Liver (tissue), 9 donors: Measurements from ENCODE around the gene FAM181A. TPM values are rescaled to one million over a fixed set of nuclear protein-coding genes. Genes with fewer than 3 reads are reported as not detected.

Experiments used
- DNase-seq: peaks from one replicate; pipeline ENCODE4 v3.0.0-alpha.2; 2017; ENCODE audit warnings: low spot score
- H3K27ac ChIP-seq, 2 donors: one replicate each; pipeline ENCODE4 v1.7.0; 2013; ENCODE audit warnings: inconsistent platforms in 2 of 2, low read length in 2 of 2, control low read depth in 1 of 2, low read depth in 1 of 2, mild to moderate bottlenecking in 1 of 2
- H3K27me3 ChIP-seq, 4 donors: one replicate each; pipeline versions ENCODE4 v1.6.1 to v1.7.0; 2013; ENCODE audit warnings: low read length in 3 of 4, inconsistent platforms in 1 of 4, mild to moderate bottlenecking in 1 of 4, moderate library complexity in 1 of 4; ENCODE audit not compliant: control insufficient read depth in 4 of 4, insufficient read depth in 4 of 4
- H3K36me3 ChIP-seq, 4 donors: one replicate each; pipeline versions ENCODE4 v1.6.1 to v1.7.0; 2013; ENCODE audit warnings: low read length in 3 of 4, mild to moderate bottlenecking in 3 of 4, low read depth in 1 of 4, moderate library complexity in 1 of 4; ENCODE audit not compliant: control insufficient read depth in 4 of 4, insufficient read depth in 3 of 4
- H3K4me1 ChIP-seq, 4 donors: one replicate each; pipeline versions ENCODE4 v1.6.1 to v1.7.0; 2013; ENCODE audit warnings: low read length in 3 of 4, mild to moderate bottlenecking in 3 of 4, moderate library complexity in 1 of 4; ENCODE audit not compliant: control insufficient read depth in 4 of 4, insufficient read depth in 4 of 4
- H3K4me3 ChIP-seq, 3 donors: one replicate each; pipeline versions ENCODE4 v1.6.1 to v1.7.0; 2013; ENCODE audit warnings: low read length in 3 of 3, control low read depth in 1 of 3, low read depth in 1 of 3, mild to moderate bottlenecking in 1 of 3
- H3K9ac ChIP-seq, 2 donors: one replicate each; pipeline ENCODE4 v1.7.0; 2013; ENCODE audit warnings: low read length in 2 of 2, mild to moderate bottlenecking in 2 of 2, moderate library complexity in 2 of 2, control low read depth in 1 of 2, low read depth in 1 of 2
- H3K9me3 ChIP-seq, 4 donors: one replicate each; pipeline versions ENCODE4 v1.6.1 to v1.7.0; 2013; ENCODE audit warnings: low read length in 3 of 4; ENCODE audit not compliant: control insufficient read depth in 4 of 4
- EGR1 ChIP-seq, 2 donors: IDR thresholded peaks; 2 replicates each; pipeline ENCODE4 v1.6.1; 2016 to 2018; ENCODE audit warnings: antibody characterized with exemption in 2 of 2, low read depth in 2 of 2
- FOXA1 ChIP-seq: IDR thresholded peaks from 2 replicates; pipeline ENCODE4 v1.6.1; 2016; ENCODE audit warnings: antibody characterized with exemption
- FOXA2 ChIP-seq: IDR thresholded peaks from 2 replicates; pipeline ENCODE4 v1.6.1; 2016; ENCODE audit warnings: antibody characterized with exemption
- GABPA ChIP-seq, 2 donors: IDR thresholded peaks in 1 of 2; conservative IDR thresholded peaks in 1 of 2; 2 replicates each; pipeline ENCODE4 v1.6.1; 2016; ENCODE audit warnings: antibody characterized with exemption in 2 of 2, mild to moderate bottlenecking in 1 of 2, moderate library complexity in 1 of 2
- HNF4A ChIP-seq, 2 donors: conservative IDR thresholded peaks; 2 replicates each; pipeline ENCODE4 v1.6.1; 2016; ENCODE audit warnings: antibody characterized with exemption in 2 of 2, mild to moderate bottlenecking in 2 of 2
- HNF4G ChIP-seq: IDR thresholded peaks from 2 replicates; pipeline ENCODE4 v1.6.1; 2016; ENCODE audit warnings: antibody characterized with exemption
- JUND ChIP-seq, 2 donors: IDR thresholded peaks; 2 replicates each; pipeline ENCODE4 v1.6.1; 2016; ENCODE audit warnings: antibody characterized with exemption in 2 of 2
- NR2F2 ChIP-seq: IDR thresholded peaks from 2 replicates; pipeline ENCODE4 v1.6.1; 2016; ENCODE audit warnings: antibody characterized with exemption
- RAD21 ChIP-seq, 2 donors: IDR thresholded peaks; 2 replicates each; pipeline ENCODE4 v1.6.1; 2016; ENCODE audit warnings: antibody characterized with exemption in 2 of 2, mild to moderate bottlenecking in 2 of 2
- RXRA ChIP-seq, 2 donors: IDR thresholded peaks; 2 replicates each; pipeline ENCODE4 v1.6.1; 2017 to 2018; ENCODE audit warnings: antibody characterized with exemption in 2 of 2, mild to moderate bottlenecking in 1 of 2
- SP1 ChIP-seq: IDR thresholded peaks from 2 replicates; pipeline ENCODE4 v1.6.1; 2018; ENCODE audit warnings: antibody characterized with exemption, mild to moderate bottlenecking
- TAF1 ChIP-seq: conservative IDR thresholded peaks from 2 replicates; pipeline ENCODE4 v1.6.1; 2016; ENCODE audit warnings: antibody characterized with exemption, mild to moderate bottlenecking
- YY1 ChIP-seq: IDR thresholded peaks from 2 replicates; pipeline ENCODE4 v1.6.1; 2016; ENCODE audit warnings: antibody characterized with exemption, mild to moderate bottlenecking
- WGBS: extraction: QIAGEN DNeasy Blood & Tissue Kit; methylation state at CpG from one replicate; pipeline ENCODE4 v1.1.7; 2013; 5-methylcytosine and 5-hydroxymethylcytosine counted together
- polyA plus RNA-seq, 2 donors: library from polyadenylated mRNA; stranded (reverse) in 1 of 2; unstranded in 1 of 2; fragments of 200-250 nt in 1 of 2; fragments of >200 nt in 1 of 2; fragmentation: Nextera tagmentation in 1 of 2; extraction: Ambion mirVana in 1 of 2; gene quantifications; one replicate each; pipeline versions ENCODE4 v1.2.1 to v1.2.3, GENCODE V29; 2013 to 2015
- total RNA-seq, 2 donors: library from RNA; depleted of rRNA; stranded (reverse); fragments of >200 nt; gene quantifications; one replicate each; pipeline ENCODE4 v1.2.3, GENCODE V29; 2014
- TF ChIP-seq, protein P1 (sequence below): IDR thresholded peaks from 2 replicates; pipeline ENCODE4 v1.6.1; 2016; ENCODE audit warnings: antibody characterized with exemption, mild to moderate bottlenecking
- TF ChIP-seq, protein P2 (sequence below): IDR thresholded peaks from 2 replicates; pipeline ENCODE4 v1.6.1; 2016; ENCODE audit warnings: antibody characterized with exemption
- TF ChIP-seq, protein P3 (sequence below): fragments of 150-350 bp; IDR thresholded peaks from 2 replicates; pipeline ENCODE4 v1.5.1; 2017; ENCODE audit warnings: improper control_type of control experiment, low read depth, low read length; ENCODE audit not compliant: missing input control
- TF ChIP-seq, protein P4 (sequence below): IDR thresholded peaks from 2 replicates; pipeline ENCODE4 v1.6.1; 2016; ENCODE audit warnings: antibody characterized with exemption
- TF ChIP-seq, protein P5 (sequence below): IDR thresholded peaks from 2 replicates; pipeline ENCODE4 v1.6.1; 2016; ENCODE audit warnings: antibody characterized with exemption
- donor health status: healthy.
- donor health status: healthy.
- donor health status: healthy.
- donor health status: healthy.
- donor health status: healthy.

The FAM181A gene
- total and polyA plus RNA-seq, 4 donors: not detected

DNA sequence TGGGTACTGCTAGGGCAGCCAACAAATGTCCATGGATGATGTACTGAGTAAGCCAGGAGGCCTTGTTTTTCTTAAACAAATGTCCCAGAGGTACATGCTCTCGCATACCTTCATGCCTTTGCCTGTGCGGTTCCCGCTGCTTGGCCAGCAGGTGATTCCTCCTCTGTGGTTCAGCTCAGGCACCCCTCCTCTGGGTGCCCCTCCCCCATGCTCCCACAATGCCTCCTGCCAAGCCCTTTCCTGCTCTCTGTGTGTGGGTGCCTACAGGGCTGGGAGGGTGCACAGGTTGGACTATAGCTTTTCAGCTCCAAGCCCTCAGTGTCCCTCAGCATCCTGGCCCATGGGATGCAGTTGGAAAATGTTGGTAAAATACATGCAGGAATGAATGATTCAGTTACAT is 25.7 kb downstream of the FAM181A start (continued):
- TF ChIP-seq, protein P1, sequence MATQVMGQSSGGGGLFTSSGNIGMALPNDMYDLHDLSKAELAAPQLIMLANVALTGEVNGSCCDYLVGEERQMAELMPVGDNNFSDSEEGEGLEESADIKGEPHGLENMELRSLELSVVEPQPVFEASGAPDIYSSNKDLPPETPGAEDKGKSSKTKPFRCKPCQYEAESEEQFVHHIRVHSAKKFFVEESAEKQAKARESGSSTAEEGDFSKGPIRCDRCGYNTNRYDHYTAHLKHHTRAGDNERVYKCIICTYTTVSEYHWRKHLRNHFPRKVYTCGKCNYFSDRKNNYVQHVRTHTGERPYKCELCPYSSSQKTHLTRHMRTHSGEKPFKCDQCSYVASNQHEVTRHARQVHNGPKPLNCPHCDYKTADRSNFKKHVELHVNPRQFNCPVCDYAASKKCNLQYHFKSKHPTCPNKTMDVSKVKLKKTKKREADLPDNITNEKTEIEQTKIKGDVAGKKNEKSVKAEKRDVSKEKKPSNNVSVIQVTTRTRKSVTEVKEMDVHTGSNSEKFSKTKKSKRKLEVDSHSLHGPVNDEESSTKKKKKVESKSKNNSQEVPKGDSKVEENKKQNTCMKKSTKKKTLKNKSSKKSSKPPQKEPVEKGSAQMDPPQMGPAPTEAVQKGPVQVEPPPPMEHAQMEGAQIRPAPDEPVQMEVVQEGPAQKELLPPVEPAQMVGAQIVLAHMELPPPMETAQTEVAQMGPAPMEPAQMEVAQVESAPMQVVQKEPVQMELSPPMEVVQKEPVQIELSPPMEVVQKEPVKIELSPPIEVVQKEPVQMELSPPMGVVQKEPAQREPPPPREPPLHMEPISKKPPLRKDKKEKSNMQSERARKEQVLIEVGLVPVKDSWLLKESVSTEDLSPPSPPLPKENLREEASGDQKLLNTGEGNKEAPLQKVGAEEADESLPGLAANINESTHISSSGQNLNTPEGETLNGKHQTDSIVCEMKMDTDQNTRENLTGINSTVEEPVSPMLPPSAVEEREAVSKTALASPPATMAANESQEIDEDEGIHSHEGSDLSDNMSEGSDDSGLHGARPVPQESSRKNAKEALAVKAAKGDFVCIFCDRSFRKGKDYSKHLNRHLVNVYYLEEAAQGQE: no peak
- TF ChIP-seq FOXA2: no peak
- TF ChIP-seq, protein P2, sequence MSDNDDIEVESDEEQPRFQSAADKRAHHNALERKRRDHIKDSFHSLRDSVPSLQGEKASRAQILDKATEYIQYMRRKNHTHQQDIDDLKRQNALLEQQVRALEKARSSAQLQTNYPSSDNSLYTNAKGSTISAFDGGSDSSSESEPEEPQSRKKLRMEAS: no peak
- TF ChIP-seq EGR1 (IDR thresholded peaks at IDR 0.05; ENCODE audit: low read depth in 2 of 2): no peak
- no peak for TF ChIP-seq RXRA (IDR thresholded peaks at IDR 0.05)

DNA sequence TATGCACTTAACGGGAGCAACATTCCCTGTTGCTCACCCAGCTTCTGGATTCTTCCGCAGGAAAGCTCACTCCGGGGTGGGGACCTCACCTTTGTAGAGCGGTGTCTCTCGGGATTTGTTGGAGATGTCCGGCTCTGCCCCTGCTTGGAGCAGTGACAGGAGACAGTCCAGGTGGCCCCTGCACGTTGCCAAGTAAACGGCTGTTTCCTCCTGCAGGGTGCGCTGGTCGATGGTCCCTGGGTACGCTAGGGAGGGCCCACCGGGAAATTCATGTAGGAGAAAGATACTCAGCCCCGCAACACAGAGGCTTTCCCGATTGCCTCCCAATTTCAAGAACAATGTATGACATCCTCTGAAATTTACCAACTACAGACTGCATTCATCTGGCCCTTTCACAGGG is 26.1 kb downstream of the FAM181A start:
- H3K4me1 ChIP-seq: peaks cover 3 to 13% (median 9%) of the 10 kb centered on the region in 4 donors
- H3K9ac ChIP-seq: no peak overlapping the region
- H3K27me3 ChIP-seq: no peaks in the 10 kb centered on the region
- 65% methylated on average over 14 of the region's 14 CpGs for WGBS
- H3K9me3 ChIP-seq: no peaks in the 10 kb centered on the region
- H3K4me3 ChIP-seq: no peak overlapping the region
- H3K27ac ChIP-seq: no peak overlapping the region
- DNase-seq: no peak
- no peaks in the 10 kb centered on the region for H3K36me3 ChIP-seq
- TF ChIP-seq HNF4A (conservative IDR thresholded peaks at IDR 0.05) (no peak), YY1 (no peak), JUND (IDR thresholded peaks at IDR 0.05) (no peak), FOXA2 (no peak), NR2F2 (no peak), HNF4G (no peak), RXRA (IDR thresholded peaks at IDR 0.05) (no peak), TAF1 (no peak), RAD21 (IDR thresholded peaks at IDR 0.05) (no peak), EGR1 (IDR thresholded peaks at IDR 0.05; ENCODE audit: low read depth in 2 of 2) (no peak), GABPA (IDR thresholded peaks at IDR 0.05 in 1 of 2, conservative IDR thresholded peaks at IDR 0.05 in 1 of 2) (no peak), FOXA1 (no peak), SP1 (no peak)
- TF ChIP-seq, protein P1: no peak
- TF ChIP-seq, protein P3, sequence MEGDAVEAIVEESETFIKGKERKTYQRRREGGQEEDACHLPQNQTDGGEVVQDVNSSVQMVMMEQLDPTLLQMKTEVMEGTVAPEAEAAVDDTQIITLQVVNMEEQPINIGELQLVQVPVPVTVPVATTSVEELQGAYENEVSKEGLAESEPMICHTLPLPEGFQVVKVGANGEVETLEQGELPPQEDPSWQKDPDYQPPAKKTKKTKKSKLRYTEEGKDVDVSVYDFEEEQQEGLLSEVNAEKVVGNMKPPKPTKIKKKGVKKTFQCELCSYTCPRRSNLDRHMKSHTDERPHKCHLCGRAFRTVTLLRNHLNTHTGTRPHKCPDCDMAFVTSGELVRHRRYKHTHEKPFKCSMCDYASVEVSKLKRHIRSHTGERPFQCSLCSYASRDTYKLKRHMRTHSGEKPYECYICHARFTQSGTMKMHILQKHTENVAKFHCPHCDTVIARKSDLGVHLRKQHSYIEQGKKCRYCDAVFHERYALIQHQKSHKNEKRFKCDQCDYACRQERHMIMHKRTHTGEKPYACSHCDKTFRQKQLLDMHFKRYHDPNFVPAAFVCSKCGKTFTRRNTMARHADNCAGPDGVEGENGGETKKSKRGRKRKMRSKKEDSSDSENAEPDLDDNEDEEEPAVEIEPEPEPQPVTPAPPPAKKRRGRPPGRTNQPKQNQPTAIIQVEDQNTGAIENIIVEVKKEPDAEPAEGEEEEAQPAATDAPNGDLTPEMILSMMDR: no peak
- TF ChIP-seq, protein P4, sequence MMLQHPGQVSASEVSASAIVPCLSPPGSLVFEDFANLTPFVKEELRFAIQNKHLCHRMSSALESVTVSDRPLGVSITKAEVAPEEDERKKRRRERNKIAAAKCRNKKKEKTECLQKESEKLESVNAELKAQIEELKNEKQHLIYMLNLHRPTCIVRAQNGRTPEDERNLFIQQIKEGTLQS: no peak
- TF ChIP-seq, protein P2: no peak
- TF ChIP-seq, protein P5, sequence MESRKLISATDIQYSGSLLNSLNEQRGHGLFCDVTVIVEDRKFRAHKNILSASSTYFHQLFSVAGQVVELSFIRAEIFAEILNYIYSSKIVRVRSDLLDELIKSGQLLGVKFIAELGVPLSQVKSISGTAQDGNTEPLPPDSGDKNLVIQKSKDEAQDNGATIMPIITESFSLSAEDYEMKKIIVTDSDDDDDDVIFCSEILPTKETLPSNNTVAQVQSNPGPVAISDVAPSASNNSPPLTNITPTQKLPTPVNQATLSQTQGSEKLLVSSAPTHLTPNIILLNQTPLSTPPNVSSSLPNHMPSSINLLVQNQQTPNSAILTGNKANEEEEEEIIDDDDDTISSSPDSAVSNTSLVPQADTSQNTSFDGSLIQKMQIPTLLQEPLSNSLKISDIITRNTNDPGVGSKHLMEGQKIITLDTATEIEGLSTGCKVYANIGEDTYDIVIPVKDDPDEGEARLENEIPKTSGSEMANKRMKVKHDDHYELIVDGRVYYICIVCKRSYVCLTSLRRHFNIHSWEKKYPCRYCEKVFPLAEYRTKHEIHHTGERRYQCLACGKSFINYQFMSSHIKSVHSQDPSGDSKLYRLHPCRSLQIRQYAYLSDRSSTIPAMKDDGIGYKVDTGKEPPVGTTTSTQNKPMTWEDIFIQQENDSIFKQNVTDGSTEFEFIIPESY: no peak
